Measurements from ENCODE around the gene KLF17.

GRCh38 chr1:44089371-44090048, 29.1 kb upstream of the KLF17 start:
- no peak for TF ChIP-seq CTCF (IDR thresholded peaks at IDR 0.05; ENCODE audit: low read depth, low read length)
- TF ChIP-seq EZH2phosphoT487 (IDR thresholded peaks at IDR 0.05; ENCODE audit: low read depth), result no peak
